Calu3 (cell line): Measurements from ENCODE around the gene BEND7. TPM values are rescaled to one million over a fixed set of nuclear protein-coding genes. Genes with fewer than 3 reads are reported as not detected.

ENCODE experiments used
- BruUV-seq: library from RNA; stranded (reverse); fragments of 400-500 nt; replicated peaks from 2 replicates; lab custom pipeline; 2021; lab: Mats Ljungman, UMichigan
- CTCF ChIA-PET: fragments of 300-600 bp; sonication (Branson Sonifier 250); formaldehyde crosslinking; loops from one replicate; lab custom pipeline; 2022; ENCODE audit warnings: antibody characterized with exemption; lab: Charles Lee
- DNase-seq: peaks from one replicate; pipeline ENCODE4 v3.0.0; 2022
- H3K27ac Mint-ChIP-seq: one replicate; pipeline ENCODE4 v1.8.0; 2022; ENCODE audit warnings: mixed read lengths; ENCODE audit not compliant: unreplicated experiment
- H3K27me3 Mint-ChIP-seq: one replicate; pipeline ENCODE4 v1.8.0; 2022; ENCODE audit warnings: mixed read lengths; ENCODE audit not compliant: unreplicated experiment
- H3K36me3 Mint-ChIP-seq: one replicate; pipeline ENCODE4 v1.8.0; 2022; ENCODE audit warnings: mild to moderate bottlenecking, moderate library complexity, mixed read lengths; ENCODE audit not compliant: insufficient read depth, unreplicated experiment
- H3K4me1 Mint-ChIP-seq: one replicate; pipeline ENCODE4 v1.8.0; 2022; ENCODE audit warnings: mild to moderate bottlenecking, low read depth, mixed read lengths; ENCODE audit not compliant: unreplicated experiment
- H3K4me3 Mint-ChIP-seq: one replicate; pipeline ENCODE4 v1.8.0; 2022; ENCODE audit warnings: mild to moderate bottlenecking, low read depth, moderate library complexity, mixed read lengths; ENCODE audit not compliant: unreplicated experiment
- H3K9me3 Mint-ChIP-seq: one replicate; pipeline ENCODE4 v1.8.0; 2022; ENCODE audit warnings: low read depth, mixed read lengths; ENCODE audit not compliant: unreplicated experiment
- intact Hi-C: fragments of 100-400 bp; cut with micrococcal nuclease; formaldehyde crosslinking; loops from one replicate; pipeline ENCODE4 v1.10.0; 2022; ENCODE audit not compliant: unreplicated experiment
- total RNA-seq: library from RNA; stranded (reverse); gene quantifications from 2 replicates; pipeline ENCODE4 v1.2.3, GENCODE V29; 2022
- TF ChIP-seq, protein P1 (sequence below): fragments of 200-600 bp; IDR thresholded peaks from one replicate; pipeline ENCODE4 v1.8.0; 2022; ENCODE audit warnings: antibody characterized with exemption; ENCODE audit not compliant: unreplicated experiment

The BEND7 gene
- total RNA-seq, 1 experiment from 2014 or later: 8.3 TPM

DNA sequence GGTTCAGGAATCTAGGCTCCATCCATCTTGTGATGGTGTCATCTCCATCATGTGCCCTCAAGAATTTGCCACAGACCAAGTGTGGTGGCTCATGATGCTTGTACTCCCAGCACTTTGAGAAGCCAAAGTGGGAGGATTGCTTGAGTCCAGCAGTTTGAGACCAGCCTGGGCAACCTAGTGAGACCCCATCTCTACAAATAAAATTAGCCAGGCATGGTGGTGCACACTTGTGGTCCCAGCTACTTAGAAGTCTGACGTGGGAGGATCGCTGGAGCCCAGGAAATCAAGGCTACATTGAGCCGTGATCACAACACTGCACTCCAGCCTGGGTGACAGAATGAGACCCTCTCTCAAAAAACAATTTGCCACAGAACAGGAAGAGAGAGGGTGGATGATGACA is 127.7 kb downstream of the BEND7 start:
- TF ChIP-seq, protein P1, sequence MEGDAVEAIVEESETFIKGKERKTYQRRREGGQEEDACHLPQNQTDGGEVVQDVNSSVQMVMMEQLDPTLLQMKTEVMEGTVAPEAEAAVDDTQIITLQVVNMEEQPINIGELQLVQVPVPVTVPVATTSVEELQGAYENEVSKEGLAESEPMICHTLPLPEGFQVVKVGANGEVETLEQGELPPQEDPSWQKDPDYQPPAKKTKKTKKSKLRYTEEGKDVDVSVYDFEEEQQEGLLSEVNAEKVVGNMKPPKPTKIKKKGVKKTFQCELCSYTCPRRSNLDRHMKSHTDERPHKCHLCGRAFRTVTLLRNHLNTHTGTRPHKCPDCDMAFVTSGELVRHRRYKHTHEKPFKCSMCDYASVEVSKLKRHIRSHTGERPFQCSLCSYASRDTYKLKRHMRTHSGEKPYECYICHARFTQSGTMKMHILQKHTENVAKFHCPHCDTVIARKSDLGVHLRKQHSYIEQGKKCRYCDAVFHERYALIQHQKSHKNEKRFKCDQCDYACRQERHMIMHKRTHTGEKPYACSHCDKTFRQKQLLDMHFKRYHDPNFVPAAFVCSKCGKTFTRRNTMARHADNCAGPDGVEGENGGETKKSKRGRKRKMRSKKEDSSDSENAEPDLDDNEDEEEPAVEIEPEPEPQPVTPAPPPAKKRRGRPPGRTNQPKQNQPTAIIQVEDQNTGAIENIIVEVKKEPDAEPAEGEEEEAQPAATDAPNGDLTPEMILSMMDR: no peak
- Mint-ChIP-seq H3K4me3 (no peak overlapping the region), H3K27me3 (peaks cover 22% of the 10 kb centered on the region), H3K4me1 (no peaks in the 10 kb centered on the region), H3K36me3 (no peaks in the 10 kb centered on the region), H3K27ac (no peak overlapping the region), H3K9me3 (peaks cover 2% of the 10 kb centered on the region)
- CTCF ChIA-PET: interaction anchor here (0.7 kb wide), 1 partner anchor 45 kb away, joined by 3 read pairs; no protein-coding TSS in a partner anchor
- no TSS peak for BruUV-seq
- intact Hi-C loops: no loop called here
- DNase-seq: no peak

DNA sequence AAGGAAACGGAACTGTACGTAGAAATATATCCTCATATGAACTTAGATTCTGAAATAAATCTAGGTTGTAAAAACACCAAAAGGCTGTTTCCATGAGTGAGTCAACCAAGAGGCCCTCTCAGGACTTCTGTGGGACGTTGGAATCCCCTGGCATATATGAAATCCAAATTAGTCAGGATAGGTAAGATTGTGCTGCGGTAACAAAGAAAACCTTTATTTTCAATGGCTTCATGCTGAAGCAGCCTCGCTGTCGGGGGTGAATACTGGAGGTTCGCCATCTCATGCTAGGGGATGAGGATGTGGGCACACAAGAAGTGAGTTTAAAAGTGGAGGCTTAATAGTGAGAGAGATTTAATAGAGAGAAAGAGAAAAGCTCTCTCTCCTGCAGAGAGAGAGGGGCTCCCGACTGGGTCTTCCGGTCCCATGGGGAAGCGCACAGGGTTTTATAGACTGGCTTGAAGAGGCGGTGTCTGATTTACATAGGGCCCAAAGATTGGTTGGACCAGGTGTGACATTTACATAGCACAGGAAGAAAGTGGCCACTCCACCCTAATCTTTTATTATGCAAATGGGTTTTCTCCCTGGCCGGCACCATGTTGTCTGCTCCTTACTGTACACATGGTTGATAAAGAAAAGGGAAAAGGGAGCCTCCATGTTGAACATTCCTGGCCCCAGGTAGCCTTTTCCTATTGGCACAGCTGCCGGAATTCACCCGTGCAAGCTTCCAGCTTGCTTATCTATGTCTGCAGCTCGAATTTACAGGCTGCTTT is 128.4 kb downstream of the BEND7 start:
- peaks cover 21% of the 10 kb centered on the region for H3K27me3 Mint-ChIP-seq
- TF ChIP-seq, protein P1: no peak
- CTCF ChIA-PET: interaction anchor here (1.0 kb wide), 1 partner anchor 10 kb away, joined by 3 read pairs; no protein-coding TSS in a partner anchor
- H3K4me3 Mint-ChIP-seq: no peak overlapping the region
- H3K36me3 Mint-ChIP-seq: no peaks in the 10 kb centered on the region
- H3K27ac Mint-ChIP-seq: no peak overlapping the region
- H3K4me1 Mint-ChIP-seq: no peaks in the 10 kb centered on the region
- DNase-seq: no peak
- no TSS peak for BruUV-seq
- intact Hi-C loops: no loop called here
- H3K9me3 Mint-ChIP-seq: peaks cover 2% of the 10 kb centered on the region

DNA sequence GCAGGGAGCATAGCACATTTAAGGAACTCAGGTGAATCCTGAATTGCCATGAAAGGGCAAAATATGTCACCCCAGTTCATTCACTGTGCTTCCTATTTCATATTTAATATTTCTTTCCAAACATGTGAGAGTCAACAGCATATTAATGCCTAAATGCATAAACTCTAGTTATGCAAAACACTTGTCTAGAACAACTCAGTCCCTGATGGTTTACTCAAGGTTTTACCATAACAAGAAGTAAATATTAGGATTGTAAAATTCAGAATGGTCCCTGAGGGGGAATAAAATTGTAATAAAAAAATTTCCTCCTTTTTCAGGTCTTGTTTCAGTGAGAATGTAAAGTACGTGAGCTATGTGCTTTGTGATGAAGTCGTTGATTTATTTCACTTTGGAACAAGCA is 129.1 kb downstream of the BEND7 start:
- CTCF ChIA-PET: interaction anchor here (0.7 to 1.0 kb wide), 2 partner anchors 9 to 1088 kb away, joined by 3 read pairs; no protein-coding TSS in a partner anchor
- intact Hi-C loops: no loop called here
- H3K4me1 Mint-ChIP-seq: no peaks in the 10 kb centered on the region
- BruUV-seq: no TSS peak
- no peak overlapping the region for H3K4me3 Mint-ChIP-seq
- TF ChIP-seq, protein P1: no peak
- DNase-seq: no peak
- H3K27me3 Mint-ChIP-seq: peaks cover 23% of the 10 kb centered on the region
- peaks cover 2% of the 10 kb centered on the region for H3K9me3 Mint-ChIP-seq
- no peak overlapping the region for H3K27ac Mint-ChIP-seq
- H3K36me3 Mint-ChIP-seq: no peaks in the 10 kb centered on the region

DNA sequence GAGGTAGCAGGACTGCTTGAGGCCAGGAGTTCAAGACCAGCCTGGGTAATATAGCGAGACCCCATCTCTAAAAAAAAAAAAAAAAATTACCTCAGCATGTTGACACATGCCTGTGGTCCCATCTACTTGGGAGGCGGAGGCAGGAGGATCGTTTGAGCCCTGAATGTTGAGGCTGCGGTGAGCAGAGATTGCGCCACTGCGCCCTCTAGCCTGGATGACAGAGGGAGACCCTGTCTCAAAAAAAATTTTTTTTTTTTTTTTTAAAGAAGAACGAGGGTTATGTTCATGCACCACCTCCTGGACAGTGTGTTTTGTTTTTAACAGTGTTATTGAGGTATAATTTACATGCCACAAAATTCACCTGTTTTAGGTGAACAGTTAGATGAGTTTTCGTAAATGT is 129.6 kb downstream of the BEND7 start:
- CTCF ChIA-PET: interaction anchor here (0.7 to 1.0 kb wide), 2 partner anchors 9 to 1088 kb away, joined by 3 read pairs; no protein-coding TSS in a partner anchor
- no peak for DNase-seq

More for the DNA sequence above, 129.6 kb downstream of the BEND7 start:
- no peak overlapping the region for H3K27ac Mint-ChIP-seq
- H3K36me3 Mint-ChIP-seq: no peaks in the 10 kb centered on the region
- no TSS peak for BruUV-seq
- TF ChIP-seq, protein P1: no peak
- H3K4me3 Mint-ChIP-seq: no peak overlapping the region
- no peaks in the 10 kb centered on the region for H3K4me1 Mint-ChIP-seq
- intact Hi-C loops: no loop called here
- peaks cover 2% of the 10 kb centered on the region for H3K9me3 Mint-ChIP-seq
- peaks cover 28% of the 10 kb centered on the region for H3K27me3 Mint-ChIP-seq
